HEK293 (cell line): ENCODE results near the gene SLC2A8.

ENCODE experiments used
- CTCF ChIA-PET: fragments of 350-600 bp; formaldehyde crosslinking; extraction: SDS; loops from one replicate; lab custom pipeline; 2021; ENCODE audit warnings: antibody characterized with exemption; lab: Yijun Ruan, JAX
- POLR2A ChIA-PET: fragments of 300-600 bp; formaldehyde crosslinking; extraction: SDS; loops from one replicate; lab custom pipeline; 2020; ENCODE audit warnings: antibody characterized with exemption, inconsistent platforms; lab: Yijun Ruan, JAX
- H3K27ac ChIP-seq: fragments of 200-500 bp; sonication (Bioruptor generic); 2 replicates; pipeline ENCODE4 v1.5.1; 2014; ENCODE audit warnings: low read depth, low read length, control low read depth, inconsistent platforms; ENCODE audit errors: extremely low read depth
- H3K36me3 ChIP-seq, 2 experiments: fragments of 200-500 bp in 1 of 2; sonication (Bioruptor generic) in 1 of 2; 1 replicate in 1 of 2; 2 replicates in 1 of 2; pipeline ENCODE4 v1.5.1; 2014 to 2017; ENCODE audit warnings: inconsistent platforms in 2 of 2, low read length in 2 of 2; ENCODE audit not compliant: control insufficient read depth in 2 of 2, insufficient read depth in 1 of 2
- H3K4me1 ChIP-seq: fragments of 200-500 bp; sonication (Bioruptor generic); 2 replicates; pipeline ENCODE4 v1.5.1; 2014; ENCODE audit warnings: mild to moderate bottlenecking, low read length, inconsistent platforms; ENCODE audit not compliant: control insufficient read depth, insufficient read depth
- H3K4me3 ChIP-seq: 2 replicates; pipeline ENCODE4 v1.5.1; 2011; ENCODE audit warnings: low read depth, mild to moderate bottlenecking, control low read depth, low read length, moderate library complexity
- H3K9me3 ChIP-seq: fragments of 200-500 bp; sonication (Bioruptor generic); 2 replicates; pipeline ENCODE4 v1.5.1; 2014; ENCODE audit warnings: low read depth, low read length, inconsistent platforms; ENCODE audit not compliant: control insufficient read depth, insufficient read depth
- KLF1 ChIP-seq: fragments of 450-650 bp; formaldehyde crosslinking; IDR thresholded peaks from 2 replicates; pipeline ENCODE4 v1.5.1; 2016; ENCODE audit warnings: missing biosample characterization, missing genetic modification characterization
- REST ChIP-seq: fragments of 450-650 bp; formaldehyde crosslinking; IDR thresholded peaks from 2 replicates; pipeline ENCODE4 v1.5.1; 2016; ENCODE audit warnings: missing biosample characterization, missing genetic modification characterization
- WT1 ChIP-seq: fragments of 450-650 bp; formaldehyde crosslinking; IDR thresholded peaks from 2 replicates; pipeline ENCODE4 v1.5.1; 2016; ENCODE audit warnings: missing biosample characterization, missing genetic modification characterization
- ZBTB10 ChIP-seq: fragments of 450-650 bp; formaldehyde crosslinking; IDR thresholded peaks from 2 replicates; pipeline ENCODE4 v1.5.1; 2016; ENCODE audit warnings: missing biosample characterization, missing genetic modification characterization
- ZBTB6 ChIP-seq: fragments of 450-650 bp; formaldehyde crosslinking; IDR thresholded peaks from 2 replicates; pipeline ENCODE4 v1.5.1; 2017; ENCODE audit warnings: missing biosample characterization, missing genetic modification characterization
- ZFP3 ChIP-seq: fragments of 450-650 bp; formaldehyde crosslinking; IDR thresholded peaks from 2 replicates; pipeline ENCODE4 v1.5.1; 2016; ENCODE audit warnings: low read depth, missing biosample characterization, missing genetic modification characterization
- ZNF112 ChIP-seq: fragments of 450-650 bp; formaldehyde crosslinking; IDR thresholded peaks from 2 replicates; pipeline ENCODE4 v1.5.0; 2017; ENCODE audit warnings: missing biosample characterization, missing genetic modification characterization
- ZNF140 ChIP-seq: fragments of 450-650 bp; formaldehyde crosslinking; IDR thresholded peaks from 2 replicates; pipeline ENCODE4 v1.5.1; 2016; ENCODE audit warnings: missing biosample characterization, missing genetic modification characterization
- ZNF148 ChIP-seq: fragments of 450-650 bp; formaldehyde crosslinking; IDR thresholded peaks from 2 replicates; pipeline ENCODE4 v1.5.0; 2017; ENCODE audit warnings: missing biosample characterization, missing genetic modification characterization, borderline replicate concordance
- ZNF211 ChIP-seq: fragments of 450-650 bp; formaldehyde crosslinking; IDR thresholded peaks from 2 replicates; pipeline ENCODE4 v1.5.1; 2016; ENCODE audit warnings: low read depth, missing biosample characterization, missing genetic modification characterization
- ZNF221 ChIP-seq: fragments of 450-650 bp; formaldehyde crosslinking; IDR thresholded peaks from 2 replicates; pipeline ENCODE4 v1.5.1; 2017; ENCODE audit warnings: missing biosample characterization, missing genetic modification characterization, borderline replicate concordance
- ZNF501 ChIP-seq: fragments of 450-650 bp; formaldehyde crosslinking; IDR thresholded peaks from 2 replicates; pipeline ENCODE4 v1.5.1; 2016; ENCODE audit warnings: missing biosample characterization, missing genetic modification characterization
- ZNF624 ChIP-seq: fragments of 450-650 bp; formaldehyde crosslinking; IDR thresholded peaks from 2 replicates; pipeline ENCODE4 v1.5.1; 2017; ENCODE audit warnings: missing biosample characterization, missing genetic modification characterization
- ZNF777 ChIP-seq: fragments of 450-650 bp; formaldehyde crosslinking; IDR thresholded peaks from 2 replicates; pipeline ENCODE4 v1.5.1; 2017; ENCODE audit warnings: missing biosample characterization, missing genetic modification characterization, borderline replicate concordance

SLC2A8 gene

GRCh38 chr9:127353882-127354281, 43.1 kb upstream of the SLC2A8 start (continued):
- TF ChIP-seq ZNF148 (tag by site-specific recombination) = no peak
- TF ChIP-seq ZBTB10 (tag by site-specific recombination) = no peak
- no peak for TF ChIP-seq WT1 (tag by site-specific recombination)
- no peak for TF ChIP-seq REST (tag by site-specific recombination)
- TF ChIP-seq ZNF624 (tag by site-specific recombination) = no peak
- TF ChIP-seq KLF1 (tag by site-specific recombination) = no peak

- H3K9me3 ChIP-seq = no peaks in the 10 kb centered on the region
- H3K36me3 ChIP-seq = peaks cover 0 to 28% of the 10 kb centered on the region in 2 experiments; a peak in 1 of 3 replicates
- no peaks in the 10 kb centered on the region for H3K4me1 ChIP-seq
- POLR2A ChIA-PET = no interaction called here
- no peak for TF ChIP-seq ZNF221 (tag by site-specific recombination)
- TF ChIP-seq ZNF211 (tag by site-specific recombination) = no peak
- no peak for TF ChIP-seq ZNF140 (tag by site-specific recombination)
- TF ChIP-seq ZNF148 (tag by site-specific recombination) = no peak
- no peak for TF ChIP-seq ZNF501
- no peak for TF ChIP-seq ZNF777 (tag by site-specific recombination)
- no peak for TF ChIP-seq ZFP3 (tag by site-specific recombination)
- no peak for TF ChIP-seq ZBTB6 (tag by site-specific recombination)
- no peak for TF ChIP-seq ZNF112
- CTCF ChIA-PET = no interaction called here
- no peak overlapping the region for H3K4me3 ChIP-seq
- H3K27ac ChIP-seq = no peak overlapping the region
Measured at GRCh38 chr9:127356906-127357305, 40.1 kb upstream of the SLC2A8 start.
